GM12878 (cell line): Measurements from ENCODE around the gene DLX3. TPM values are rescaled to one million over a fixed set of nuclear protein-coding genes. Genes with fewer than 3 reads are reported as not detected.

Source experiments
- ATAC-seq: fragments of 200-7000 bp; cut with Tn5 transposase; 3 replicates; pipeline ENCODE4 v1.9.1; 2020; ENCODE audit warnings: mild to moderate bottlenecking, moderate library complexity
- Bru-seq: library from RNA; stranded (reverse); fragments of 400-500 nt; gene quantifications from one replicate; lab custom pipeline; 2021; lab: Mats Ljungman, UMichigan
- BruChase-seq, 2 experiments: library from RNA; stranded (reverse); fragments of 400-500 nt; gene quantifications; one replicate each; lab custom pipeline; 2021; lab: Mats Ljungman, UMichigan
- BruUV-seq: library from RNA; stranded (reverse); fragments of 400-500 nt; replicated peaks from 2 replicates; lab custom pipeline; 2021; lab: Mats Ljungman, UMichigan
- CTCF ChIA-PET: fragments of 300-600 bp; sonication (Branson Sonifier 250); formaldehyde crosslinking; extraction: SDS; loops from one replicate; lab custom pipeline; 2021; ENCODE audit warnings: inconsistent platforms; lab: Yijun Ruan, JAX
- POLR2A ChIA-PET: fragments of 350-600 bp; formaldehyde crosslinking; extraction: SDS; loops from one replicate; lab custom pipeline; 2021; ENCODE audit warnings: inconsistent platforms; lab: Charles Lee
- RAD21 ChIA-PET: fragments of 300-600 bp; sonication (Branson Sonifier 250); formaldehyde crosslinking; loops from one replicate; lab custom pipeline; 2023; ENCODE audit warnings: antibody characterized with exemption; ENCODE audit not compliant: unreplicated experiment; lab: Charles Lee
- SMC1A ChIA-PET: fragments of 300-600 bp; sonication (Branson Sonifier 250); formaldehyde crosslinking; loops from one replicate; lab custom pipeline; 2023; ENCODE audit not compliant: unreplicated experiment, uncharacterized antibody; lab: Charles Lee
- DNase-seq: peaks from one replicate; pipeline ENCODE4 v3.0.0-alpha.2; 2011; ENCODE audit warnings: low read depth, low spot score
- FAIRE-seq: peaks from 3 replicates; lab custom pipeline; 2011; peaks lifted over from hg19 to GRCh38; lab: Jason Lieb, UNC
- H2AFZ ChIP-seq: 2 replicates; pipeline ENCODE4 v1.6.0; 2011; ENCODE audit warnings: low read depth, low read length, control low read depth; ENCODE audit not compliant: control insufficient read depth
- H3K27ac ChIP-seq: 2 replicates; pipeline ENCODE4 v1.5.1; 2011; ENCODE audit warnings: control low read depth; ENCODE audit not compliant: control insufficient read depth, insufficient read depth
- H3K27me3 ChIP-seq, 2 experiments: replicated peaks in 1 of 2; 2 replicates each; pipeline versions ENCODE4 v1.6.0 to v1.6.1; 2011; ENCODE audit warnings: low read length in 1 of 2; ENCODE audit not compliant: control insufficient read depth in 2 of 2, insufficient read depth in 2 of 2
- H3K36me3 ChIP-seq, 2 experiments: 2 replicates each; pipeline ENCODE4 v1.5.1; 2011; ENCODE audit warnings: low read length in 1 of 2; ENCODE audit not compliant: control insufficient read depth in 2 of 2, insufficient read depth in 2 of 2
- H3K4me1 ChIP-seq: 2 replicates; pipeline ENCODE4 v1.6.1; 2011; ENCODE audit warnings: mild to moderate bottlenecking, low read length, moderate library complexity, mixed read lengths; ENCODE audit not compliant: control insufficient read depth, insufficient read depth
- H3K4me2 ChIP-seq: 2 replicates; pipeline ENCODE4 v1.6.0; 2011; ENCODE audit warnings: control low read depth; ENCODE audit not compliant: control insufficient read depth, insufficient read depth
- H3K4me3 ChIP-seq: fragments of 200-600 bp; sonication (generic); 2 replicates; pipeline ENCODE4 v1.5.1; 2016
- H3K79me2 ChIP-seq: 2 replicates; pipeline ENCODE4 v1.6.0; 2011; ENCODE audit warnings: low read length; ENCODE audit not compliant: control insufficient read depth, insufficient read depth
- H3K9ac ChIP-seq: 2 replicates; pipeline ENCODE4 v1.8.0; 2011; ENCODE audit warnings: low read length, control low read depth, mixed read lengths; ENCODE audit not compliant: control insufficient read depth, insufficient read depth
- H3K9me3 ChIP-seq: replicated peaks from 3 replicates; pipeline ENCODE4 v1.5.1; 2011; ENCODE audit warnings: mild to moderate bottlenecking, low read length; ENCODE audit not compliant: control insufficient read depth, insufficient read depth
- H4K20me1 ChIP-seq: 2 replicates; pipeline ENCODE4 v1.6.0; 2011; ENCODE audit not compliant: control insufficient read depth, insufficient read depth
- ATF7 ChIP-seq: fragments of 450-650 bp; IDR thresholded peaks from 2 replicates; pipeline ENCODE4 v1.6.1; 2016; ENCODE audit warnings: low read depth, mild to moderate bottlenecking
- HDAC2 ChIP-seq: fragments of 200-600 bp; sonication (generic); IDR thresholded peaks from 2 replicates; pipeline ENCODE4 v1.6.1; 2017
- IKZF1 ChIP-seq: fragments of 450-650 bp; conservative IDR thresholded peaks from 2 replicates; pipeline ENCODE4 v1.6.1; 2017; ENCODE audit warnings: antibody characterized with exemption, mild to moderate bottlenecking
- POU2F2 ChIP-seq: IDR thresholded peaks from 3 replicates; pipeline ENCODE4 v1.6.1; 2011; ENCODE audit warnings: low read depth, mild to moderate bottlenecking, low read length, borderline replicate concordance
- RB1 ChIP-seq: fragments of 450-650 bp; formaldehyde crosslinking; IDR thresholded peaks from 2 replicates; pipeline ENCODE4 v1.6.1; 2017; ENCODE audit warnings: mild to moderate bottlenecking, borderline replicate concordance
- RUNX3 ChIP-seq: IDR thresholded peaks from 2 replicates; pipeline ENCODE4 v1.6.1; 2012; ENCODE audit warnings: low read length, inconsistent platforms
- SIX5 ChIP-seq: IDR thresholded peaks from 2 replicates; pipeline ENCODE4 v1.6.1; 2011; ENCODE audit warnings: mild to moderate bottlenecking, low read depth, low read length, moderate library complexity; ENCODE audit not compliant: severe bottlenecking
- SMAD5 ChIP-seq: IDR thresholded peaks from 2 replicates; pipeline ENCODE4 v1.6.1; 2016; ENCODE audit warnings: antibody characterized with exemption, low read depth
- WRNIP1 ChIP-seq: IDR thresholded peaks from 2 replicates; pipeline ENCODE4 v1.6.1; 2011; ENCODE audit warnings: low read depth, low read length, improper control_type of control experiment, borderline replicate concordance
- ZNF207 ChIP-seq: fragments of 450-650 bp; IDR thresholded peaks from 2 replicates; pipeline ENCODE4 v1.6.1; 2014; ENCODE audit warnings: antibody characterized with exemption, mild to moderate bottlenecking, borderline replicate concordance
- WGBS: methylation state at CpG from one replicate; pipeline ENCODE4 v1.1.6; 2016; ENCODE audit warnings: low lambda C conversion rate; ENCODE audit not compliant: insufficient replicate concordance, insufficient coverage; ENCODE audit errors: missing lambda C conversion rate; 5-methylcytosine and 5-hydroxymethylcytosine counted together
- in situ Hi-C: fragments of 300-500 bp; cut with MboI; formaldehyde crosslinking; loops from 9 replicates; pipeline ENCODE4 v1.14.3; 2018; ENCODE audit warnings: mixed read lengths
- intact Hi-C: fragments of 100-400 bp; cut with micrococcal nuclease; formaldehyde crosslinking; loops from one replicate; pipeline ENCODE4 v1.14.2; 2022; ENCODE audit not compliant: unreplicated experiment
- long read RNA-seq, 2 experiments: library from polyadenylated mRNA; unstranded; transcript quantifications; one replicate each; pipeline ENCODE4 v2.0.0, GENCODE V29; 2019 to 2020
- polyA minus RNA-seq, 3 experiments: library from RNA; depleted of rRNA, polyadenylated mRNA; stranded (reverse); fragments of >200 nt; gene quantifications; 2 replicates each; pipeline ENCODE4 v1.2.3, GENCODE V29; 2011
- polyA plus RNA-seq, 11 experiments: library from polyadenylated mRNA; depleted of rRNA in 4 of 11; unstranded in 6 of 11; stranded (reverse) in 5 of 11; fragments of >200 nt; fragmentation: Nextera tagmentation in 4 of 11; fragmentation: Illumina TruSeq in 1 of 11; extraction: Ambion mirVana in 4 of 11; extraction: Trizol in 1 of 11; gene quantifications; 1 replicate in 1 of 11; 2 replicates in 10 of 11; pipeline versions ENCODE4 v1.2.1 to v1.2.3, GENCODE V29; 2011 to 2016; ENCODE audit warnings: inconsistent platforms in 2 of 11, missing spikeins in 2 of 11, low read depth in 1 of 11
- total RNA-seq, 4 experiments: library from RNA; depleted of rRNA in 3 of 4; stranded (reverse); fragments of >200 nt in 3 of 4; fragmentation: Illumina TruSeq in 1 of 4; extraction: Trizol in 1 of 4; gene quantifications; 2 replicates each; pipeline versions ENCODE4 v1.2.1 to v1.2.3, GENCODE V29; 2013 to 2021
- TF ChIP-seq, protein P1 (sequence below): fragments of 450-650 bp; IDR thresholded peaks from 2 replicates; pipeline ENCODE4 v1.6.1; 2018; ENCODE audit warnings: borderline replicate concordance, mild to moderate bottlenecking; ENCODE audit not compliant: partially characterized antibody
- TF ChIP-seq, protein P2 (sequence below): IDR thresholded peaks from 2 replicates; pipeline ENCODE4 v1.6.1; 2011; ENCODE audit warnings: mild to moderate bottlenecking, low read depth, low read length, moderate library complexity; ENCODE audit not compliant: insufficient replicate concordance

The DLX3 gene
- total RNA-seq (2013; cell fraction: nucleolus; rRNA removed): not detected in 2 replicates
- total RNA-seq (2014; rRNA removed) (not detected in 2 replicates), total RNA-seq (2014; rRNA removed; fragmentation: Illumina TruSeq; extraction: Trizol) (not detected in 2 replicates), total RNA-seq (2021) (not detected in 2 replicates), polyA plus RNA-seq (2011; rRNA removed) (not detected in 2 replicates), polyA plus RNA-seq (2014; fragmentation: Illumina TruSeq; extraction: Trizol) (not detected in 2 replicates), polyA plus RNA-seq (2014; fragmentation: Nextera tagmentation; extraction: Ambion mirVana) (not detected), polyA plus RNA-seq (2014; rRNA removed) (not detected in 2 replicates), polyA plus RNA-seq (2016; fragmentation: Nextera tagmentation; extraction: Ambion mirVana) (not detected), polyA minus RNA-seq (2011; rRNA and poly(A)+ RNA removed) (not detected in 2 replicates), Bru-seq, nascent RNA (not detected), BruChase-seq, experiment 1, labeled RNA remaining after a 6-hour chase (not detected), BruChase-seq, experiment 2, labeled RNA remaining after a 2-hour chase (not detected)
- polyA plus RNA-seq (2011; ENCODE audit: low read depth): not detected
- polyA plus RNA-seq (2011; cell fraction: cytosol; rRNA removed): not detected in 2 replicates
- not detected in 2 replicates for polyA plus RNA-seq (2011; cell fraction: nucleus; rRNA removed)
- polyA plus RNA-seq (2012): not detected in 2 replicates
- not detected in 2 replicates for polyA minus RNA-seq (2011; cell fraction: cytosol; rRNA and poly(A)+ RNA removed)
- not detected in 2 replicates for polyA minus RNA-seq (2011; cell fraction: nucleus; rRNA and poly(A)+ RNA removed)
- long read RNA-seq, experiment 1: 0 reads
- long read RNA-seq, experiment 2: 0 reads

DNA sequence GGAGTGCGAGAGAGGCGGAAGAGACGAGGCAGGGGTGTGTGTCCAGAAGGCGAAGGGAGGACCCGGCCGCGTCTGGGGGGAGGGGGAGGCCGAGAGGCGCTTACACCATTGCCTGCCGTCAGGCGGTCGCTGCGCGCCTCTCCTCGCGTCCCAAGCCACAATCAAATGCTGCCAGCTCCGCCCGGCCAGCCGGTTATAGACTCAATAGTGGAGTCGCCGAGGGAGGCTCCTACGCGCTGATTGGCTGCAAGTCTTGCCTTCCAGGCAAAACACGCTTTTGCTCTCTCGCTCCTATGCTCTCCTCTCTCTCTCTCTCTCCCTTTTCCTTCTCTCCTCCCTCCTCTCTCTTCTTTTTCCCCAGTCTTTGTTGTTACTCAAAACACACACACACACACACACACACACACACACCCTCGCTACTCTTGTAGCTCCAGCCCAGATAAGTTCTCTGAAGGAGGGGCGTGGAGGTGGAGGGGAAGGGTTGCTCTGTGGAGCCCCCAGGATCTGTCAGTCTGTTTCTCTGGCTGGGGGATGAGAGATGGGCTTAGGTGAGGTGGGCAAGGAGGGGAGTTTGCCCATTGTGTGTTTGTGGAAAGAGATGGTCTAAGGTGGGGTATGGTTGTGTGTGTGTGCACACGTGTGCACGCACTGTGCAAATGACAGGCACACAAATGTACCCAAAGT, at the start of gene DLX3:
Gene DLX3 (minus strand): TSS at position 170 of the 684 bp plus-strand sequence. CDS start 226 bp downstream, outside the sequence.
- in situ Hi-C loops (loop anchor here (5.0 to 10.0 kb wide), 2 partner anchors 290 to 423 kb away; partner anchors contain the start of gene SLC35B1), intact Hi-C loops (loop anchor here (5.0 to 10.0 kb wide), 2 partner anchors 113 to 290 kb away; partner anchors contain the start of gene SLC35B1)
- H3K27ac ChIP-seq: no peak within 1 kb of the TSS
- H3K79me2 ChIP-seq: no peaks in the 10 kb centered on the region
- FAIRE-seq (no peak), ATAC-seq (no peak), DNase-seq (no peak)
- no peaks in the 10 kb centered on the region; the same call in 1 of the 3 replicates for H3K9me3 ChIP-seq
- ChIA-PET CTCF (interaction anchor here (0.6 to 9.3 kb wide), 9 partner anchors 10 to 438 kb away, joined by 3 to 105 read pairs (median 19); no protein-coding TSS in a partner anchor), SMC1A (interaction anchor here (2.5 to 3.4 kb wide), 2 partner anchors 43 to 119 kb away, joined by 6 to 20 read pairs; no protein-coding TSS in a partner anchor), RAD21 (interaction anchor here (3.4 kb wide), 1 partner anchor 133 kb away, joined by 19 read pairs; no protein-coding TSS in a partner anchor), POLR2A (no interaction called here)
- 0 out of 2 replicates have a peak, but pooled peaks cover 3% of the 10 kb centered on the region for H3K4me1 ChIP-seq
- BruUV-seq: no TSS peak
- WGBS: 16% methylated on average over 26 of the region's 29 CpGs
- no peak within 1 kb of the TSS for H2AFZ ChIP-seq
- no peak within 1 kb of the TSS for H3K4me3 ChIP-seq
- H3K4me2 ChIP-seq: no peak within 1 kb of the TSS; the same call in 1 of the 2 replicates
- H4K20me1 ChIP-seq: no peaks in the 10 kb centered on the region
- H3K36me3 ChIP-seq: no peaks in the 10 kb centered on the region
- H3K9ac ChIP-seq: no peak within 1 kb of the TSS
- peaks cover 17 to 28% of the 10 kb centered on the region in 2 experiments for H3K27me3 ChIP-seq
- TF ChIP-seq SIX5 (no peak), HDAC2 (no peak), SMAD5 (no peak), ATF7 (no peak), WRNIP1 (no peak), ZNF207 (no peak), POU2F2 (no peak), RUNX3 (no peak), IKZF1 (no peak), RB1 (no peak)
- TF ChIP-seq, protein P1, sequence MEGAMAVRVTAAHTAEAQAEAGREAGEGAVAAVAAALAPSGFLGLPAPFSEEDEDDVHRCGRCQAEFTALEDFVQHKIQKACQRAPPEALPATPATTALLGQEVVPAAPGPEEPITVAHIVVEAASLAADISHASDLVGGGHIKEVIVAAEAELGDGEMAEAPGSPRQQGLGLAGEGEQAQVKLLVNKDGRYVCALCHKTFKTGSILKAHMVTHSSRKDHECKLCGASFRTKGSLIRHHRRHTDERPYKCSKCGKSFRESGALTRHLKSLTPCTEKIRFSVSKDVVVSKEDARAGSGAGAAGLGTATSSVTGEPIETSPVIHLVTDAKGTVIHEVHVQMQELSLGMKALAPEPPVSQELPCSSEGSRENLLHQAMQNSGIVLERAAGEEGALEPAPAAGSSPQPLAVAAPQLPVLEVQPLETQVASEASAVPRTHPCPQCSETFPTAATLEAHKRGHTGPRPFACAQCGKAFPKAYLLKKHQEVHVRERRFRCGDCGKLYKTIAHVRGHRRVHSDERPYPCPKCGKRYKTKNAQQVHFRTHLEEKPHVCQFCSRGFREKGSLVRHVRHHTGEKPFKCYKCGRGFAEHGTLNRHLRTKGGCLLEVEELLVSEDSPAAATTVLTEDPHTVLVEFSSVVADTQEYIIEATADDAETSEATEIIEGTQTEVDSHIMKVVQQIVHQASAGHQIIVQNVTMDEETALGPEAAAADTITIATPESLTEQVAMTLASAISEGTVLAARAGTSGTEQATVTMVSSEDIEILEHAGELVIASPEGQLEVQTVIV: no peak
- TF ChIP-seq, protein P2, sequence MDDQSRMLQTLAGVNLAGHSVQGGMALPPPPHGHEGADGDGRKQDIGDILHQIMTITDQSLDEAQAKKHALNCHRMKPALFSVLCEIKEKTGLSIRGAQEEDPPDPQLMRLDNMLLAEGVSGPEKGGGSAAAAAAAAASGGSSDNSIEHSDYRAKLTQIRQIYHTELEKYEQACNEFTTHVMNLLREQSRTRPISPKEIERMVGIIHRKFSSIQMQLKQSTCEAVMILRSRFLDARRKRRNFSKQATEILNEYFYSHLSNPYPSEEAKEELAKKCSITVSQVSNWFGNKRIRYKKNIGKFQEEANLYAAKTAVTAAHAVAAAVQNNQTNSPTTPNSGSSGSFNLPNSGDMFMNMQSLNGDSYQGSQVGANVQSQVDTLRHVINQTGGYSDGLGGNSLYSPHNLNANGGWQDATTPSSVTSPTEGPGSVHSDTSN: no peak
